Measurements from ENCODE around the gene SUN2. TPM values are rescaled to one million over a fixed set of nuclear protein-coding genes. Genes with fewer than 3 reads are reported as not detected.

The SUN2 gene
- total and polyA plus RNA-seq, 11 donors: 41.3 to 405 (median 125) TPM

DNA sequence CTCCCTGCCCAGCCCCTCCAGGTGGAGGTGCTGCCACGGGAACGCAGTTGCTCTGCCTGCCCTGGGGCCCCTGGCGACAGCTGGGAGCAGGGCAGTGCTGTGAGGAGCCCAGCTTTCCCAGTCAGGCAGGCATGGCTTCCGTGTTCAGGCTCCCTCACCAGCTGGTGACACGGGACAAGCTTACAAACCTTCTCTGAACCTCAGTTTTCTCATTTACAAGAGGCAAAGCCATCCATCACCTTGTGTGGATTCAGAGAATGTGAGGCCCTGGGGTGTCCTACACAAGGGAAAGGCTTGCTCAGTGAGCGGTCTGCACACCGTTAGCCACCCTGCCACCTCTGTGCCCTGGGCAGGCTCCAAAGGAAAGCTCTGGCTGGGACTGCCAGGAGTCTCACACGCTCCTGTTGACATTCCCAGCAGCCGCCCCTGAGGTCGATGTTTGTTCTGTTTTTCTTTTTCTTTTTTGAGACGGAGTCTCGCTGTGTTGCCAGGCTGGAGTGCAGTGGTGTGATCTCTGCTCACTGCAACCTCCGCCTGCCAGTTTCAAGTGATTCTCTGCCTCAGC, 23.5 kb downstream of the SUN2 start:
- ATAC-seq (peak in 3 of 4 donors; percentile 31 to 40 (median 34)), DNase-seq (peak in 1 of 5 donors; percentile 51)
- peak overlapping the region in 11 of 12 donors; percentile 13 to 88 (median 58) for H3K27ac ChIP-seq
- H3K9me3 ChIP-seq: no peaks in the 10 kb centered on the region
- no peak overlapping the region for H3K4me3 ChIP-seq
- WGBS, 4 donors: 59 to 67% (median 62%) methylated on average over 12 to 13 of the region's 13 CpGs
- no peaks in the 10 kb centered on the region for H3K27me3 ChIP-seq
- no peak for TF ChIP-seq CTCF (IDR thresholded peaks at IDR 0.05)
- TF ChIP-seq POLR2A (IDR thresholded peaks at IDR 0.05): no peak
- H3K4me1 ChIP-seq: peaks cover 0 to 51% (median 32%) of the 10 kb centered on the region in 12 donors
- H3K36me3 ChIP-seq: peaks cover 0 to 98% (median 73%) of the 10 kb centered on the region in 9 donors
- intact Hi-C loops (cut with DNase I): no loop called here

- Histone ChIP-seq H3K9me3 (no peaks in the 10 kb centered on the region), H3K27ac (peak overlapping the region in 4 of 12 donors; percentile 58 to 88 (median 78))
- DNase-seq: peak in 1 of 5 donors; percentile 15
These were observed 24.1 kb downstream of the SUN2 start for GRCh38 chr22:38731703-38732161.

DNA sequence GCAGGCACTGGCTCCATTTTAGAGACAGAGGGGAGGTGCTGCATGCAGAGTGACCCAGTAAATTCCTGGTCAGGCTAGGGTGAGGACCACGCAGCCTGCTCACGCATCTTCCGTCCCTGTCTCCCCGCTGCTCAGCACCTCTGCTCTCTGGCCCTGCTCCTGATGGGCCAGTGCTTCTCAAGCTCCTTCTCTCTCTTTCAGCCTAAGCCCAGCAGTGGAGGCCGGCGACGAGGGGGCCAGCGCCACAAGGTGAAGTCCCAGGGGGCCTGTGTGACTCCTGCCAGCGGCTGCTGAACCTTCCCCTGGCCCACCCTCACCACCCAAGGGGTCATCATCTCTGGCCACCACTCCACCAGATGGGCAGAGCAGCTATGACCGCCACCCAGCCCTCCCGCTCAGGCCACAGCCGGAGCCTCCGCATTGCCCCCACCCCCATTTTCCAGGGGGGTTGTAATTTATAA, 25.4 kb downstream of the SUN2 start:
- Histone ChIP-seq H3K4me3 (no peak overlapping the region), H3K36me3 (peaks cover 0 to 98% (median 73%) of the 10 kb centered on the region in 9 donors), H3K9me3 (no peaks in the 10 kb centered on the region), H3K27ac (no peak overlapping the region), H3K27me3 (no peaks in the 10 kb centered on the region), H3K4me1 (peaks cover 0 to 45% (median 28%) of the 10 kb centered on the region in 12 donors)
- TF ChIP-seq CTCF (IDR thresholded peaks at IDR 0.05) (no peak), POLR2A (IDR thresholded peaks at IDR 0.05) (no peak)
- DNase-seq (peak in 1 of 5 donors; percentile 27), ATAC-seq (no peak)
- intact Hi-C loops (cut with DNase I): no loop called here
- WGBS, 4 donors: 90 to 95% (median 94%) methylated on average over 13 of the region's 13 CpGs

More at GRCh38 chr22:38731703-38732161, 24.1 kb downstream of the SUN2 start:
- TF ChIP-seq CTCF (IDR thresholded peaks at IDR 0.05): no peak
- TF ChIP-seq POLR2A (IDR thresholded peaks at IDR 0.05): peak in 1 of 2 donors; percentile 10
- Histone ChIP-seq H3K27me3 (no peaks in the 10 kb centered on the region), H3K36me3 (peaks cover 0 to 98% (median 73%) of the 10 kb centered on the region in 9 donors), H3K4me1 (peaks cover 0 to 51% (median 32%) of the 10 kb centered on the region in 12 donors), H3K4me3 (no peak overlapping the region)
- 85 to 91% (median 89%) methylated on average over 6 of the region's 6 CpGs for WGBS, 4 donors
- ATAC-seq: no peak
- intact Hi-C loops (cut with DNase I): no loop called here

- intact Hi-C loops (cut with DNase I): no loop called here
- H3K27me3 ChIP-seq: no peaks in the 10 kb centered on the region
- H3K4me3 ChIP-seq: no peak overlapping the region
- 87 to 90% (median 89%) methylated on average over 6 of the region's 6 CpGs for WGBS, 4 donors
- no peak for DNase-seq
- no peak for ATAC-seq
- TF ChIP-seq CTCF (IDR thresholded peaks at IDR 0.05) (no peak), POLR2A (IDR thresholded peaks at IDR 0.05) (no peak)
- H3K9me3 ChIP-seq: no peaks in the 10 kb centered on the region
- no peak overlapping the region for H3K27ac ChIP-seq
- peaks cover 0 to 99% (median 74%) of the 10 kb centered on the region in 9 donors for H3K36me3 ChIP-seq
- peaks cover 0 to 41% (median 27%) of the 10 kb centered on the region in 12 donors for H3K4me1 ChIP-seq
These were observed 25.9 kb downstream of the SUN2 start for GRCh38 chr22:38729946-38730345.
